Stimulated activated CD8-positive, alpha-beta memory T cell treated with anti-CD3 and anti-CD28 coated beads, Interleukin-12 subunit alpha, Interleukin-12 subunit beta, amount 100 ng/mL, for 24 hours (primary cell): ENCODE measurements around the gene MTREX.
"Not testable (repeated sequence)": the region's sequence is repeated elsewhere in the genome, so short reads cannot be mapped to it uniquely, and the experiment has no call there.

ENCODE experiments used
- DNase-seq: peaks from one replicate; pipeline ENCODE4 v3.0.0-alpha.2; 2020; ENCODE audit errors: extremely low read depth

Gene MTREX

DNA sequence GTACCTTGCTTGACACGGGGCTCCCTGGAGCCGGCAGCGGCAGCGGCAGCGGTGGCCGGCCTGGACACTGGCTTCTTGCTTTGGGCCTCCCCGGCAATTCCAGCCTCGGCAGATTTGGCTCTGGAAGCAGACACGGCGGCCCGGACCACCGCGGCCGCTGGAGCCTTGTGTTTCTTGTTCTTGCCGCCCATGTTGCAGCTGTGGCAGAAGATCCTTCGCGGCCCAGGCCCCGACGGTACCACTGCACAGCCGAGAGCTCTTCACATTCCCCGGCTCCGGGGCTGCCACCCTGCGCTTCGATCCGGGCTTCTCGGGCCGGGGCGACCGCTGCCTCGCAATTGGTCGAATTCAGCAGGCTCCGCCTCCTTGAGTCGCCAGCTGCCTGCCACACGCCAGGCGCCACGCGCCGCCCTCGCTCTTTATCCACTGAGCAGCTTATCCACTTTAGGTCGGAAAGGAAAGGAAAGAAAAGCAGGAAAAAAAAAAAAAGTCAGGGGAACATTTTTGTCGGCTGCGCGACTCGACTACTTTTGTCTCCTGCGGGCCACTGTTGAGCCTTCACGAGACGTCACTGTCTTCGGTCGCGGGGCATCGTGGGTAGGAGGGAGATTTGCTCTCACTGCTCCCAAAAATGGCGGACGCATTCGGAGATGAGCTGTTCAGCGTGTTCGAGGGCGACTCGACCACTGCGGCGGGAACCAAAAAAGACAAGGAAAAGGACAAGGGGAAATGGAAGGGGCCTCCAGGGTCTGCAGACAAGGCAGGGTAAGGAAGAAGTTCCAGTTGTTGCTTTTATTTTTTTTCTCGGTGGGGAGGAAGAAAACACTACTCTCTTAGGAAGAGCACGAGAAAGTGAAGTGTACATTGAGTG is at the start of gene MTREX, which contains the start of gene DHX29:
Gene MTREX (plus strand): TSS at position 607 of the 871 bp plus-strand sequence. CDS start 25 bp downstream, at position 632.
Gene DHX29 (minus strand): TSS at position 312 of the 871 bp plus-strand sequence. CDS start 121 bp downstream, at position 191.
- peak; percentile 64 for DNase-seq

DNA sequence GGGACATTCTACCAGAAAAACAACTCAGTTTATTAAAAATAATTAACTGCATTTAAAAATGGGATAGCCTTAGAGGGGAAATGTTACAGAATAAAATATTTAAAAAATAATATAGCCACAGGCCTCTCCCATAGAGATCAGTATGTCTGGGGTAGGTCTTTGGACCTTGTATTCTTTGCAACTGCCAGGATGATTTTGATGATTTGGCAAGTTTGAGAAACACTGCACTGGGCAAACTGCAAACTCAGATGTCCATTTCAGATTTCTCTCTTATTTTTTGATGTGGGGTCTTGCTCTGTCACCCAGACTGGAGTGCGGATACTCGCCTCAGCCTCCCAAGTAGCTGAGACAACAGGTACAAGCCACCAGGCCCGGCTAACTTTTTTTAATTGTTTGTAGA is 49.5 kb upstream of the MTREX start:
- no peak for DNase-seq

DNA sequence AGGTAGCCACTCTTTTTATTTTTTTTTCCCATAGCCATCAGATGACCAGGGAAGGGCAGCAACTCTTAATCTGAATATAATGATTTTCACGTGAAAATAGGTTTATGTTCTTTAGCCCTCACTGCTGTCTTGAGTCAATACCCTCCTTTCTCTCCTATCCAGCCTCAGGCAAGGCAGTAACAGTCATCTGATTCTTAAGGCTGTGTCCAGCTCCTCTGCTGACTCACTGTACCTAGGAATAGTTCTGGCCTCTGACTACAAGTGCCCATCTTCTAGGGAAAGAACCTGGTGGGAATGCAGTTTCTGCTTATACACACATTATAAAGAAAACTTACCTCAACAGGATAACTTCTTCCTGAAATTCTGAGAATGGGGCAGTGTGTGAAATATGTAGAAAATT is 31.0 kb upstream of the MTREX start:
- DNase-seq, result no peak

DNA sequence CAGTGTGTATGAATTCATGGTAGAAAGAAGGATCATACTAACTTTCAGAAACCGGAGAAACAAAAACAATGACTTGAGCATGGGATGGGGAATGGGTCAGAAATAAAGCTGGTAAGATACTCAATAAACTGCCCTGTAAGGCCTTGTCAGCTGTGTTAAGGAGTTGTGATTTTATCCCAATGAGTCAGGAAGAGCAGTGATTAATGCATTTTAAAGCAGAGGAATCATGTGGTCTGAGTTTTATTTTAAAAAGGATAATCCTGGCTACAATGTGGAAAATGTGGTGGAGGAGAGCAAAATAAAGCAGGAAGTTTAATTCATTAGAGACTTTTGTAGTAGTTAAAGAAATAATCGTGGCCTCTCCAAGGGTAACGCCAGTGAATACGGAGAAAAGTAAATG is 29.0 kb upstream of the MTREX start:
- DNase-seq, result no peak

DNA sequence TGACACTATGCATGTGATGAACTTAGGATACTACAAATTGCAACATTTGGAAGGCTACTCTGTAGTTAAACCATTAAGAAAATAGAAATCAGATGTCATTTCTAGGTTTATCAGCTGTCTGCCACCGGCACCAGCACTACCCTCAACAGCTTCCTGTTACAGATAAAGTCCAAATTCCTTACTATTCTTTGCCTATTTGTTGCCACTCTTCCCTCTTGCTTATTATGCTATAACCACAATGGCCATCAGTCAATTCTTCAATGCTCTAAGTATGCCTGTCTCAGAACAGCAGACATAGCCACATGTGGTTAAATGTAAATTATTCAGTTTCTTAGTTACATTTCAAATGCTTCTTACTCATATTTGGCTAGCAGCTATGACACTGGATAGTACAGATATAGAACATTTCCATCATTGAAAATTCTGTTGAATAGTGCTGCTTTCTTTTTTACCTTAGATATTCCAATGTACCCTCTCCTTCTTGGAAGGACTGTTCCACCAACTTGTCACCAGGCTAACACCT is 21.3 kb upstream of the MTREX start:
- no peak for DNase-seq

DNA sequence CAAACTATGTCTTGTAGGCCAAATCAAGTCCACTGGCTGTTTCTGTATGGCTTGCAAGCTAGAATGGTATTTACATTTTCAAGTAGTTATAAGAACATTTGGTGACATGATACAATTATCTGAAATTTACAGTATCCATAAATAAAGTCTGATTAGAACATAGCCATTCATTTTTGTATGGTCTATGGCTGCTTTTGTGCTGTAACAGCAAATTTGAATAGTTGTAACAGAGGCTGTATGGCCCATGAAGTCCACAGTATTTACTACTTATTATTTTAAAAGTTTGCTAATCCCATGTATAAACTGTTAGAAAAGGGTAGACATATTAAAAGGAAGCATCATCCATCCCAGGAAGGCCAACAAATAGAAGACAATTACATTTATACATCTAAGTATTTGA is 18.0 kb upstream of the MTREX start:
- DNase-seq, result no peak

DNA sequence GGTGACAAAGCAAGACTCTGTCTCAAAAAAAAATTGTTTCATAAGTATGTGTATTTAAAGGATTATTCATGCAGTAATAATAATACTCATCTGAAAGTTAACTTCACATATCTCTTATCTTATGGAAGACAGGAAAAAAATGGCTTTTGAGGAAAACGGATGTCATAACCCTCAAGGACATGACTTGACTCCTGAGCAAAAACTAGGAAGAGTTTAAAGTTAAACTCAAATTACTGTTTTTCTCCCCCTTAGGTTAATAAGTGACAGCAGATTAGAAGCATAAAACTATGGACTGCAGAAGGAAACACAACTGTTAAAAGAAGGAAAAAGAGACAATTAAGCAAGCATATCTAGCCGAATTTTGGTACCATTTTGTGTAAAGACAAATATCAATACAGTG is 16.8 kb upstream of the MTREX start:
- no peak for DNase-seq

DNA sequence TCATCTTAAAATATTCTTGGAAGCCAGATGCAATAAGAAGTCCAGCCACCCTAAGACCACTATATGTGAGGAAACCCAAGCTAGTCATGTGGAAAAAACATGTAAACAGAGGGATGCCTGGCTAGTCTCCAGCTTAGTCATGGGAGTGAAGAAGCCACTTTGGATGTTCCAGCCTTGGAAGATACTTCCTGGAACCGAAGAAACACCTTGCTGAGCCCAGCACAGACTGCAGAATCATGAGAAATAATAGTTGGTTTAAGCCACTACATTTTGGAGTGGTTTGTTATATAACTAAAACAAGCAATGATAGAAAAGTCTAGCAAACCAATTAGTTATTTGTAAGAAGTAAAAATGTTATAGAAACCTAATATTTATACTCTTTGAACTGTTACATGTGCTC is 12.9 kb upstream of the MTREX start:
- no peak for DNase-seq

DNA sequence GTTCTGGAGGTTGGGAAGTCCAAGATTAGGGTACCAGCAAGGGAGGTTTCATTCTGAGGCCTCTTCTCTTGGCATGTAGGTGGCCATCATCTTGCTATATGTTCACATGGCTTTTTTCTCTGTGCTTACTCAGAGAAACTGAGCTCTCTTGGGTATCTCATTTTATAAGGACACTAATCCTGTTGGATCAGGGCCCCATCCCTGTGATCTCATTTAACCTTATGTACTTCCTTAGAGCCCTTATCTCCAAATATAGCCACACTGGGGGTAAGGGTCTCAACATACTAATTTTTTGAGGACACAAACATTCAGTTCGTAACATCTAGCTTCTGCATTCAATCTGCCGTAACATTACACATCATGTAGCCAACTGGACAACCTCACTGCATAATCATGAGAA is 6.9 kb upstream of the MTREX start:
- no peak for DNase-seq

DNA sequence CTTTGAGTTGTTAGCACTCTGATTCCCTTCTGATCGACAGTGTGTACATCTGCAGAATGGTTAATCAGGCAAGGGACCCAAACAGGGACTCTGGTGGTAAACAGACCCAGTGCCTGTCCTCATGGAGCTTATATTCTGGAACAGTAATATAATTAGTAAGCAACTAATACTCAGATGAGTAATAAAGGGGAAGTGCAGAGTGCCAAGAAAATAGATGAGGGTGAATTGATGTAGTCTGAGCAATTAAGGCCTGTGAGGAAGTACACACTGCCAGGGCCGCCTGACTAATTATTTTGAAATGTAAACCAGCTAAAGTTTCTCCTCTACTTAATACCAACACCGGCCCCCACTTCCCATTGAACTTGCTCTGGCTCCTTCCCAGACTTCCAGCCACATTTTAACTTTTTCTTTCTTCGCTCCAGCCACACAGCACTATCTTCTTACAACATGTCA is 4.5 kb upstream of the MTREX start:
- DNase-seq, result no peak

DNA sequence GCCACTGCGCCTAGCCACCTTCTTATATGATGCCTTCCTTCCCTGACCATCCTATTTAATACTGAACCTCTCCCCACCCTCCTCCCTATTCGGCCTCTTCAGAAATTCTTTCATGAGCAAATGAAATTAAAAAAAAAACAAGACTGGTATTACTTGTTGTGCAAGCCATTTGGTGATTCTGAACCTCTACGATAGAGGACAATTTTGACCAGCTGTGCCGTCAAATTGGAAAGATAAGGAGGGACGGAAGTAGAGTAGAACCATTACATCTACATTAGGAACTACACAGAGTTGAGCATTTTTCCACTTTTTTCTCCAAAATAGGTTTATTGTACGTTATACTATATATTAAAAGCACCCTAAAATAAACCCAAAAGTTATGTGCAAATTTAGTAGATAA is 3.2 kb upstream of the MTREX start:
- no peak for DNase-seq

DNA sequence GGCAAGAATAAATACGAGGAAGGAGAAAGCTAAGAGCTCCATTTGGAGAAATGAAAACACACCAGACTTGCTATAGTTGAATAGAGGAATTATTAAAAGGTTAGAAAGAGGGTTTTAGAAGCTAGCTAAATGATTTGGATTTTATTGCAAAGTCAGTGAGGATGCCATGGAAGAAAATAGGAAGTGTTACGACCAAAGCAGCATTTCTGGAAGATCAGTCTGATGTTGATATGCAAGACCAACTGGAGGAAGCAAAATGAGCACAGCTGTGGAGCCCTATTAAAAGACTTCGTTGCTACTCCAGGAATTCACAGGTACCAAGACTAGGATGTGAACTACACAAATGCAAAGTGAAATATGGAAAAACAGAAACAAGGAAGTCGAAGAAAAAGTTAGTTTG is 2.4 kb upstream of the MTREX start:
- no peak for DNase-seq

DNA sequence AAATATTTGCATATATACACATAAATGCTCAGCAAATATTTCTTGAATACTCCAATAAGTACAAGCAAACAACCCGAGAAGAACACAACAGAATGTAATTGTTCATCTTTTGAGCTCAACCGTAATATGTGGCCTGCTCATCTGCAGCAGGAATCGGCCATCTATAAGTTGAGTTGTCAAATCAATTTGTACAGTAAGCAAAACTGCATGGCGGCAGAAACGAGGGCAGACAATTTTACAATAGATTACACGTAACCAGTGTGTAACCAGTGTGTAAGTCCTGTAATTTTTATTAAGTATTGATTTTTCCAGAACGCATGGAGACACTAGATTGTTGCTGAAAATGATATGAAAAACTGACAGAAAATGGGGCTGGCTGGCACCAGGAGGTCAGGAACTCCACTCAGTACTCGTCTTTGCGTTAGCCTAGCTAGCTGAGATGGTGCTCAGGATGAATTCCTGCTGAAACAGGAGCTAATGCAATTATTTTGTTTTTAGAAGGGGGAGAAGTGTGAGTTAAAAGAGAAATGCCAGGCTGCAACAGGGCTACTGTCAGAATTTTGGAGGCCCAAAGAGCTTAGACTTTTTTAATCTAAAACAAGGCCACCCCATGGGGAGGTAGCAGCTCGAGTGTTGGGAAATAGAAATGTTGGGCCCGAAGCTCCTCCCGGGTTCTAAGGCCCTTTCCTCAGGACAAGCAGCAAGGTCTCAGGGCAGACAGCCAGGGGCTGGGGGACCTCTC is 977 bp upstream of the MTREX start:
- DNase-seq, result no peak

DNA sequence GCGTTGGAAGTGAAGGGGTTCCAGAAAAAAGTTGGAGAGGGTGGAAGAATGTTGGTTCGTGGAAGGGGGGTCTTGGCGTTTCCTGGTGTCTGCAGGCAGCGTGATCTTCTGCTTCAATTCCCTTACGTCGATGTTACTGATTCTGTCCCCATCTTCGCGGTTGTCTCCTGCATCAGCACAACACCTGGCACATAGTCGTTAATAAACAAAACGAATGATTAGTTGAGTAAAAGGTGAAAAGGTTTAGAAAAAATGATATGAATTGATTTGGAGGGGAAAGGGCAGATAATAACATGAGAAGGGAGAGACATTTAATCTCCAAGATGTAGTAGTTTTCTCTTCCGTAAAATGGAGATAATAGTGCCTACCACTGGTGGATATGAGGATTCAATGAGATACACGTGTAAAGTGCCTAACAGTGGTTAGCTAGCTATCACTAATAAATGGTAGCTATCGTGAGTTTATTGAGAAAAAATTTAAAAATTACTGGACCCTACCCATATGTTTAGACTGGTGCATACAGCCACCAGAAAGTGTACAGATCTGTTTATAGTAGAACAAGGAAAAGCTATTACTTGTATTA is 556 bp downstream of the MTREX start:
- DNase-seq, result no peak

DNA sequence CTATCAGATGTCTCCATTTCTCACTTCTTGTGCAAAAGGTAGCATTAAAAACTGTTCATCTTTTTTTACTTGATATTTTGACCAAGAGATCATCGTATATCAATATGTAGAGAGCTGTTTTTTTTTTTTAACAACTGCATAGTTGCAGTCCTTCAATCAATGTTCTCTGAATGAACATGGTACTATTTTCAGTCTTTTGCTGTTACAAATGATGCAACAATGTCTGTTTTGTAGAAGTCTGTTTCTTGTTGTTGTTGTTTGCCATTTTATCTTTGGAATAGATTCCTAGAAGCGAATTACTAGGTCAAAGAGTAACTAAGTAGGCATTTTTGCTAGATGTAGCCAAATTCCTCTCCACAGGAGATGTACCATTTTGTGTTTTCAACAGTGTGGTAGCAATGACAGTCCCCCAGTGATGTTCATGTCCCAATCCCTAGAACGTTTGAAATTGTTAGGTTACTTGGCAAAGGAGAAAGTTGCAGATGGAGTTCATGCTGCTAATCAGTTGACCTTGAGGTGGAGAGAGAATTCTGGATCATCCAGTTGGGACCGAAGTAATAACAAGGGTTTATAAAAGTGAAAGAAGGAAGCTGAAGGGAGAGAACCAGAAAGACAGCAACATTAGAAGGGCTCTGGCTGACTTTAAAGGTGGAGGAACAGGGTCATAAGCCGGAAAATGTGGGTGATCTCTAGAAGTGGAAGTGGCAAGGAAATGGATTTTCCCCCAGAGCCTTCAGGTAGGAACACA is 6.3 kb downstream of the MTREX start:
- no peak for DNase-seq

DNA sequence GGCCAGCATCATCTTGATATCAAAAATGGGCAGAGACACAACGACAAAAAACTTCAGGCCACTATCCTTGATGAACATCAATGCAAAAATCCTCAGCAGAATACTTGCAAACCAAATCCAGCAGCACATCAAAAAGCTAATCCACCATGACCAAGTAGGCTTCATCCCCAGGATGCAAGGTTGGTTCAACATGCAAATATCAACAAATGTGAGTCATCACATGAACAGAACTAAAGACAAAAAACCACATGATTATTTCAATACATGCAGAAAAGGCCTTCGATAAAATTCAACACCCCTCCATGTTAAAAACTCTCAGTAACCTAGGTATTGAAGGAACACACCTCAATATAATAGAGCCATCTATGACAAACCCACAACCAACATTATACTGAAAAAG is 8.5 kb downstream of the MTREX start:
- no peak for DNase-seq

DNA sequence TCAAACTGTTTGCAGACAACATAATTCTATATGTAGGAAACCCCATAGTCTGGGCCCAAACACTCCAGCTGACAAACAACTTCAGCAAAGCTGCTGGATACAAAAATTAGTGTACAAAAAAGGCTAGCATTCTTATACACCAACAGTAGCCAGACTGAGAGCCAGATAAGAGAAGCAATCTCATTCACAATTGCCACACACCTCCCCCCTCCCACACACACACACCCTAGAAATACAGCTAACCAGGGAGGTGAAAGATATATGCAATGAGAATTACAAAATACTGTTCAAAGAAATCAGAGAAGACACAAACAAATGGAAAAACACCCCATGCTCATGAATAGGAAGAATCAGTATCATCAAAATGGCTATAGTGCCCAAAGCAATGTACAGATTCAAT is 9.0 kb downstream of the MTREX start:
- DNase-seq, result no peak

DNA sequence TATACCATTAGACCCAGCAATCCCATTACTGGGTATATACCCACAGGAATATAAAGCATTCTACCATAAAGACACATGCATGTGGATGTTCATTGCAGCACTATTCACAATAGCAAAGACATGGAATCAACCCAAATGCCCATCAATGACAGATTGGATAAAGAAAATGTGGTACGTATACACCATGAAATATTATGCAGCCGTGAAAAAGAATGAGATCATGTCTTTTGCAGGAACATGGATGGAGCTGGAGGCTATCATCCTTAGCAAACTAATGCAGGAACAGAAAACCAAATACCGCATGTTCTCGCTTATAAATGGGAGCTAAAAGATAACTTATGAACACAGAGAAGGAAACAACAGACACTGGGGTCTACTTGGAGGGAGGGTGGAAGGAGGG is 10.4 kb downstream of the MTREX start:
- DNase-seq, result not testable (repeated sequence)

DNA sequence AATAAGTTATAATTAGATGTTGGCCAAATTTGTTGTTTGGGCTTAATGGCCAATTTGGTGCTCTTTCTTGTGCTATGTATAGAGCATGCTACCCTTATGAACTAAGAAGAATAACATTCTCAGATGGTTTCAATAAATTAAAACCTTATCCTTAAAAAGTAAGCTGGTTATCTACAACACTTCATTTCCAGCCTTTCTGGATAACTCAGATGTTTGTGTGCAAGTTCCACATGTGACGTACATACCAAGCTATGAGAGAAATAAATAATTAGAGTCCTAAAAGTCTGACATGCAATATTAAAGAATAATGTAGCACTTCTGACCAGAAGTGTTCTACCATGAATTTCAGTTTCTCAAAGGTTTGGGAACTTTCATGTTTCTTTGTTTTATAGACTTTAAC is 11.7 kb downstream of the MTREX start:
- DNase-seq, result no peak

DNA sequence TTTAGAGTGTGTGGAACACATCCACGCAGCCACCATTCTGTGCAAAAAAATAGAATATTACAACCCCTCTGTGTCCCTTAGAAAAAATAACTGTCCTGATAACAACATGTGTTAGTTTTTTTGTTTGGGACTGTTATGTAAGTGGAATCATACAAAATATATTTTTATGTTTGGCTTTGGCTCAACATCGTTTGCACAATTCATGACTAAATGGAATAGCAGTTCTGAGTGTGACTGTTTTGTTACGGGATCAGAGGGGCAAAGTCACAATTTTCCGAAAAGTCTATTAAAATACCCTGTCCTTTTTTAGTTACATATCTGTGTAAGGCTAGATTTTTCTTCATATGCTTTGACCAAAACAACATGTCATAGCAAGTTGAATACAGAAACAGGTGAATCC is 12.8 kb downstream of the MTREX start:
- DNase-seq, result no peak

DNA sequence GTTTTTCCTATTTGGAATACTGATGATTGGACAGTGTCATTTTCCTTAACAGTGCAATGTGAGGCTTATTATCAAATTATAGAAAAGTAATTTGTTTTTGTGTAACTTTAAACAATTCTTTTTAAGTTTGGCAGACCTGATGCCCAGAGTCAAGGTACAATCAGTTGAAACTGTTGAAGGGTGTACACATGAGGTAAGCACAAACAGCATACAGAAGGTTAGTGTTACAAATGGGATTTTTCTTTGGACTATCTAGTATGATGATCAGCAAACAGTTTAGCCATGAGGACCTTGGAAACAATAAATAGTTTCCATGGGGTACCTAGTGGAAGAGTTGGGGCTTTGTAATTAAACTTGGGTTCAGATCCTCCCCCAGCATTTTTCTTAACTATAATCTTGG is 16.2 kb downstream of the MTREX start:
- no peak for DNase-seq
